Muscle layer of duodenum (tissue), 2 donors: Measurements from ENCODE around the gene CLUH.

Experiments
- H3K27ac ChIP-seq: one replicate; pipeline ENCODE4 v1.7.0; 2013; ENCODE audit warnings: mild to moderate bottlenecking, low read length
- H3K27me3 ChIP-seq: one replicate; pipeline ENCODE4 v1.7.0; 2013; ENCODE audit warnings: low read depth, mild to moderate bottlenecking, control low read depth, low read length
- H3K36me3 ChIP-seq, 2 donors: one replicate each; pipeline ENCODE4 v1.7.0; 2013; ENCODE audit warnings: low read length in 2 of 2, control low read depth in 1 of 2, mild to moderate bottlenecking in 1 of 2; ENCODE audit not compliant: insufficient read depth in 2 of 2, control insufficient read depth in 1 of 2
- H3K4me1 ChIP-seq, 2 donors: one replicate each; pipeline ENCODE4 v1.7.0; 2013; ENCODE audit warnings: low read length in 2 of 2, mild to moderate bottlenecking in 2 of 2, control low read depth in 1 of 2, moderate library complexity in 1 of 2; ENCODE audit not compliant: insufficient read depth in 2 of 2, control insufficient read depth in 1 of 2
- H3K4me3 ChIP-seq, 2 donors: one replicate each; pipeline ENCODE4 v1.7.0; 2013; ENCODE audit warnings: low read length in 2 of 2, low read depth in 1 of 2, mild to moderate bottlenecking in 1 of 2
- H3K9me3 ChIP-seq, 2 donors: one replicate each; pipeline ENCODE4 v1.7.0; 2013; ENCODE audit warnings: low read length in 2 of 2, control low read depth in 1 of 2, mild to moderate bottlenecking in 1 of 2; ENCODE audit not compliant: control insufficient read depth in 1 of 2
- donor health status: healthy.

CLUH gene

GRCh38 chr17:2736956-2737355, 25.4 kb upstream of the CLUH start:
- H3K4me3 ChIP-seq = no peak overlapping the region
- H3K4me1 ChIP-seq = no peaks in the 10 kb centered on the region
- no peaks in the 10 kb centered on the region for H3K36me3 ChIP-seq
- no peaks in the 10 kb centered on the region for H3K9me3 ChIP-seq
- H3K27me3 ChIP-seq = no peaks in the 10 kb centered on the region
- no peak overlapping the region for H3K27ac ChIP-seq

DNA sequence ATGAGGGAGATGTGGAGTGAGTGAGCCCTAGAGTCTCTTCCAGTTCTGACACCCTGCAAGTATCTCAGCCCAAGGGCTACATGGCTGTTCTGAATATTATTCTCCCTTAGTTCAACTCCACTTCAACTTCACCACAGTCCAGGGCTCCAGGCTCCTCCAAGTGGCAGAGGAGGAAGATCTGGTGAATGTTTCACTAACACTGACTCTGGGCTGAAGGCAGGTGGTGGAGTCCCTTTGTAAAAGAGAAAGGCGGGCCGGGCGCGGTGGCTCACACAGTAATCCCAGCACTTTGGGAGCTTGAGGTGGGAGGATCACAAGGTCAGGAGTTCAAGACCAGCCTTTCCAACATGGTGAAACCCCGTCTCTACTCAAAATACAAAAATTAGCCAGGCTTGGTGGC, 24.3 kb upstream of the CLUH start:
- no peaks in the 10 kb centered on the region for H3K9me3 ChIP-seq
- H3K27me3 ChIP-seq = no peaks in the 10 kb centered on the region
- H3K4me3 ChIP-seq = no peak overlapping the region
- H3K36me3 ChIP-seq = no peaks in the 10 kb centered on the region
- H3K27ac ChIP-seq = no peak overlapping the region
- H3K4me1 ChIP-seq = no peaks in the 10 kb centered on the region

GRCh38 chr17:2734939-2735338, 23.4 kb upstream of the CLUH start:
- Histone ChIP-seq H3K27ac (no peak overlapping the region), H3K27me3 (no peaks in the 10 kb centered on the region), H3K4me3 (no peak overlapping the region), H3K4me1 (no peaks in the 10 kb centered on the region), H3K36me3 (no peaks in the 10 kb centered on the region), H3K9me3 (no peaks in the 10 kb centered on the region)

- H3K4me1 ChIP-seq = no peaks in the 10 kb centered on the region
Observed at GRCh38 chr17:2731807-2732206, 20.2 kb upstream of the CLUH start.

GRCh38 chr17:2730764-2731353, 19.3 kb upstream of the CLUH start:
- no peaks in the 10 kb centered on the region for H3K36me3 ChIP-seq
- no peak overlapping the region for H3K27ac ChIP-seq
- no peaks in the 10 kb centered on the region for H3K4me1 ChIP-seq
- H3K27me3 ChIP-seq = no peaks in the 10 kb centered on the region
- no peak overlapping the region for H3K4me3 ChIP-seq
- H3K9me3 ChIP-seq = no peaks in the 10 kb centered on the region

More at GRCh38 chr17:2731807-2732206, 20.2 kb upstream of the CLUH start:
- Histone ChIP-seq H3K9me3 (no peaks in the 10 kb centered on the region), H3K27ac (no peak overlapping the region), H3K27me3 (no peaks in the 10 kb centered on the region), H3K4me3 (no peak overlapping the region), H3K36me3 (no peaks in the 10 kb centered on the region)

DNA sequence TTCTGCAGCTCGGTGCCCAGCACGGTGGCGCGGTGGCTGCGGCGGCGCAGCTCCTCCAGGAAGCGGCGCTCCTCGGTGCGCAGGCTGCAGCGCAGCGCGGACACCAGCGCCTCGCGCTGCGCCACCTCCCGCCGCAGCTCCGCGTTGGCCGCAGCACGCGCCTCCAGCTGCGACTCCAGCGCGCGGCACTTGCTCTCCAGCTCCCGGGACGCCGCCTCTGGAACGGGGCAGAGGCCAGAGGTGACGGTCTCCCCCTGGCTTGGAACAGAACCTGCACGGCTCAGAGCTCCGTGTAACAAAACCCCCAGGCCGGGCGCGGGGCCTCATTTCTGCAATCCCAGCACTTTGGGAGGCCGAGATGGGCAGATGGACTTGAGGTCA, 13.2 kb upstream of the CLUH start:
- Histone ChIP-seq H3K27me3 (peaks cover 6% of the 10 kb centered on the region), H3K9me3 (no peaks in the 10 kb centered on the region), H3K36me3 (no peaks in the 10 kb centered on the region), H3K4me3 (peak overlapping the region in 1 of 2 donors; percentile 47), H3K4me1 (peaks cover 0 to 3% of the 10 kb centered on the region in 2 donors), H3K27ac (no peak overlapping the region)

DNA sequence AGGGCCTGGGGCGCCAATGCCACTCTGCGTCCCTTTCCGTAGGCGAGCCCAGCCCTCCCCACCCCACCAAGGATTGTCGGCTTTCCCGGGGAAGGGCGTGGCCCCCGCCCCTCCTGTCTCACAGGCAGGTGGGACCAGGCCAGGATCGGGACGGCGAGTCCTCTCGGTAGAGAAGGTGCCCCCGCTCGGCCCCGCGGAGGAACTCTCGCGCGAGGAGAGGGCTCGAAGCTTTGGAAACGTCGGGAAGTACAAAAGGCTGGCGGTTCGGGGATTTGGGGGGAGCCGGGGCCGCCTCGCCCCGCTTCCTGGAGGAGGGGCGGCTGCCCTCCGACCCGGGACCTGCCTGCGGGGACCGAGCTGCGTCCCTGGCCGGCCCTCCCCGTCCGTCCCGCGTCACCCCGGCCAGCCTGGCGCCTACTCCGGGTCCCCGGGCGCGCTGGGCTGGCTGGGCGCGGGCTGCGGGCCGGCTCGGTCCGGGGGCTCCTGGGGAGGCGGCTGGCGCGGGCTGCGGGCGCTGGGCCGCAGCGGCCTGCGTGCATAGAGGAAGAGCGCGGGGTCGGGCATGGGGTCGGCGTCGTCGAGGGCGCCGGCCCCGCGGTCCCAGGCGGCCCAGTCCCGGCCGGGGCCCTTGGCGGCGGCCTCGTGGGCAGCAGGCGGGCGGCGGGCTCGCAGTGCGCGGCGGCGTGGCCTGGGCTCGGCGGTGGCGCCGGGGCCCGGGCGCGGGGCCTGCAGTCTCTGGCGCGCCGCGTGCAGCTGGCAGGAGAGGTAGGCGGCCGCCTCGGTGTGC, 12.6 kb upstream of the CLUH start:
- Histone ChIP-seq H3K27ac (no peak overlapping the region), H3K4me1 (peaks cover 0 to 3% of the 10 kb centered on the region in 2 donors), H3K4me3 (peak overlapping the region in 1 of 2 donors; percentile 47), H3K36me3 (no peaks in the 10 kb centered on the region), H3K27me3 (peaks cover 6% of the 10 kb centered on the region), H3K9me3 (no peaks in the 10 kb centered on the region)

DNA sequence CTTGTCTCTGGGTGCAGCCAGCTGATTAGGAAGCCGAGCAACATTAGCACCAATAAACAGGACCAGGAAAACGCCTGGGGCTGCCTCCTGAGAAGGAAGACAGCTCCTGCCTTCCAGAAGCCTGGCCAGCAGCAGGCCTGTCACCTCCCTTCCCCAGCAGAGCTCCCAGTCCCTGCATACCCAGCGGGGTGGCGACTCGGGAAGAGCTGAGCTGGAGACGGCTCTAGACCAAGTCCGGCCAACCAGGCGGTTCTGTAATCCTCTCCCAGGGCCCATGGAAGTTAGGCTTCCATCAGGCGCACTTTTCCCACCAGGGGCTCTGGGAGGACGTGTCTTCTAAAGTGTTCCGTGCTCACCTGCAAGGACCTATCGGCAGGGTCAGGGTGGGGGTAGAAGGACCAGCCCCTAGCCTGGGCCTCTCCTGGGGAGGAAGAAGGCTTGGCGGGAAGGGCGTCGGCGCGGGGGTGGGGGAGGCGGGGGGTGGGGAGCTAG, 12.0 kb upstream of the CLUH start:
- no peaks in the 10 kb centered on the region for H3K9me3 ChIP-seq
- peaks cover 0 to 3% of the 10 kb centered on the region in 2 donors for H3K4me1 ChIP-seq
- no peaks in the 10 kb centered on the region for H3K36me3 ChIP-seq
- H3K27ac ChIP-seq = no peak overlapping the region
- H3K27me3 ChIP-seq = peaks cover 6% of the 10 kb centered on the region
- H3K4me3 ChIP-seq = peak overlapping the region in 1 of 2 donors; percentile 40

DNA sequence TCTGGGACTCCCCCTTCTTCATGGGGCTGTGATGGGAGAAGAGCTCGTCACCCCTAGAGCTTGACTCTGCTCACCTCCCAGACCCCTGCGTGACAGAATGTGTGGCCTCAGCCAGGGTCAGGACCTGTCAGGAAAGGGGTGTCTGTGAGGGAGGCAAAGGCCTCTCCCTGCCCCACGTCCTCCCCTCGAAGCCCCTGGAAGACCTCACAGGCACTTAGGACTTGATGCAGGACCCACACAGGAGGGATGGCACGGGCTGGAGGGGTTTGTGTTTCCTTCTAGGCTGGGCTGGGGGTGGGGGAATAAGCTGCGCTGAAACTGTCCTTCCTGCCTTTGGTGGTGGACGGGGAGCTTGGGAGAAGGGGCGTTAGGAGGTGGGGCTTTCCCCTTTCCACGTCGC, 11.0 kb upstream of the CLUH start:
- no peak overlapping the region for H3K4me3 ChIP-seq
- H3K36me3 ChIP-seq = no peaks in the 10 kb centered on the region
- H3K27ac ChIP-seq = no peak overlapping the region
- no peaks in the 10 kb centered on the region for H3K9me3 ChIP-seq
- peaks cover 6% of the 10 kb centered on the region for H3K27me3 ChIP-seq
- H3K4me1 ChIP-seq = peaks cover 0 to 3% of the 10 kb centered on the region in 2 donors

DNA sequence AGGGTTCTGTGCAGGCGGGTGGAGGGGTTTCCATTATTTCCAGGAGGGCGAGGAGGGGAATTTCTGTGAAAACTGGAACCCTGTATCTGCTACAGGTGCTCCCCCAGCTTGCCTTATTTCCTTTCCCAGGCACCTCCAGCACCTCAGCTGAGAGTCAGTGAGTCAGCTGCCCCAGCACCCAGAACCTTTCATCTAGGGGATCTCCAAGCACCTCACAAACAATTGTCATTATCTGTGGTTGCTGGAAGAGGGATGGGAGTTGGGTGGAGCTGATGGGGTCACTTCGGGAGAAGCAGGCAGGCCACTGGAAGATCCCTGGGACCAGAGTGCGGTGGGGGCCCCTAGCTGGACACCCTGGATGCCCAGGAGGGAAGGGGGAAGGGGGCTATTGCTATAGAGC, 10.0 kb upstream of the CLUH start:
- H3K4me3 ChIP-seq = no peak overlapping the region
- H3K27ac ChIP-seq = no peak overlapping the region
- no peaks in the 10 kb centered on the region for H3K36me3 ChIP-seq
- H3K9me3 ChIP-seq = no peaks in the 10 kb centered on the region
- peaks cover 6% of the 10 kb centered on the region for H3K27me3 ChIP-seq
- H3K4me1 ChIP-seq = peaks cover 0 to 3% of the 10 kb centered on the region in 2 donors

DNA sequence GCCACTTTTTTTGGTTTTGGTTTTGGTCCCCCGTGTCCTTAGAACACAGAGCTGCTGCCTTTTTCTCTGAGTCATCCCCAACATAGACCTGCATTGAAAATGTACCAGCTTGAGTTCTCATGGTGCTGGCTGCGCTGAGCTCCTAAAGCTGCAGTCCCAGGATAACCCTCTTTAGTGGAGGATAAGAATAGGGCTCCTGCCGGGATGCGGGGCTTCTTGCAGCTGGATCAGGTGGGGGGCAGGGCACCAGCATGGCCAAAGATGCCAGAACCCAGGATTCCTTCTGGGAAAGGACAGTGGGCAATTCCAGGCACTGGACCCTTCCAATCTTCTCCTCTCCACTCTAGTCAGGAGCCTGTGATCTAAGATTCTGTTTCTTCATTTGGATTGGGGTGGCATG, 8.3 kb upstream of the CLUH start:
- Histone ChIP-seq H3K4me1 (peaks cover 0 to 3% of the 10 kb centered on the region in 2 donors), H3K9me3 (no peaks in the 10 kb centered on the region), H3K36me3 (no peaks in the 10 kb centered on the region), H3K4me3 (no peak overlapping the region), H3K27ac (no peak overlapping the region), H3K27me3 (no peaks in the 10 kb centered on the region)
